Hepatocyte (in vitro differentiated cells): ENCODE measurements around the gene CITED1.

Experiments
- CTCF ChIP-seq: fragments of 200-600 bp; sonication (generic); IDR thresholded peaks from 2 replicates; pipeline ENCODE4 v1.5.1; 2016; ENCODE audit warnings: antibody characterized with exemption, mild to moderate bottlenecking; ENCODE audit not compliant: poor library complexity
- EZH2 ChIP-seq: fragments of 200-600 bp; sonication (generic); IDR thresholded peaks from 2 replicates; pipeline ENCODE4 v1.6.1; 2016; ENCODE audit warnings: antibody characterized with exemption, mild to moderate bottlenecking, borderline replicate concordance

GRCh38 chrX:72340041-72340440 is 34.3 kb upstream of the CITED1 start:
- TF ChIP-seq EZH2 = no peak
- no peak for TF ChIP-seq CTCF
